ENCODE results near the gene VCX3B.
"Not testable (repeated sequence)": the region's sequence is repeated elsewhere in the genome, so short reads cannot be mapped to it uniquely, and the experiment has no call there.

VCX3B gene

GRCh38 chrX:8500203-8500602, 35.6 kb downstream of the VCX3B start:
- DNase-seq (ENCODE audit: low spot score in 2 of 2), result no peak
- Histone ChIP-seq H3K4me3 (no peak overlapping the region), H3K9me3 (no peaks in the 10 kb centered on the region), H3K4me1 (no peaks in the 10 kb centered on the region), H3K36me3 (replicated peaks) (no peaks in the 10 kb centered on the region), H3K27me3 (ENCODE audit: low read depth) (no peaks in the 10 kb centered on the region)
- in situ Hi-C loops (cut with MboI; ENCODE audit: low sequenced_read_pairs), result no loop called here

GRCh38 chrX:8502101-8502500, 37.5 kb downstream of the VCX3B start:
- H3K27me3 ChIP-seq (ENCODE audit: low read depth); DNase-seq (ENCODE audit: low spot score in 2 of 2); in situ Hi-C loops (cut with MboI; ENCODE audit: low sequenced_read_pairs); H3K4me3 ChIP-seq; H3K9me3 ChIP-seq; H3K4me1 ChIP-seq; H3K36me3 ChIP-seq (replicated peaks): not testable (repeated sequence)

DNA sequence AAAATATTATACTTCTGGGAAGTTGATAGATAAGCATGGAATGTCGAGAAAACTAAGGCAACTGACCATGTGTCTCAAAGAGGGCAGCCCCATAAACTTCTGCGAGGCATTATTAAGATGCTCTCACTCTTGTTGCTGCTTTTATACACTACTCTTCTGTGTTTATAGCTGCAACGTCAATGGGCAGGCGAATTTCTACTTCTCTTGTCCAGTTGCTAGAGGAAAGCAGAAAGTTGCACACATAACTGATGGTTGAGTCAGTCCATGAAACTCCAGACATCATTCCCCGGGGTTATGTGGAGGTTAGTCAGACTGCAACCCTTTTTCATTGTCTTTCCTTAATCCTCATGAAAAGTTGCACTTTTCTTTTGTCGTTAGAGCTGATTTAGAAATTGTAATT, 39.8 kb downstream of the VCX3B start:
- no peak for DNase-seq (ENCODE audit: low spot score in 2 of 2)
- Histone ChIP-seq H3K27me3 (ENCODE audit: low read depth) (no peaks in the 10 kb centered on the region), H3K36me3 (replicated peaks) (no peaks in the 10 kb centered on the region), H3K9me3 (no peaks in the 10 kb centered on the region), H3K4me1 (no peaks in the 10 kb centered on the region), H3K4me3 (no peak overlapping the region)
- in situ Hi-C loops (cut with MboI; ENCODE audit: low sequenced_read_pairs), result no loop called here

All from HAP-1 (cell line).